Activated gamma-delta T cell treated with Interleukin-2 at 50 U/mL for 16 hours (primary cell): Measurements from ENCODE around the gene RASL10B.
"Not testable (repeated sequence)": the region's sequence is repeated elsewhere in the genome, so short reads cannot be mapped to it uniquely, and the experiment has no call there.

ENCODE experiments used
- DNase-seq: peaks from one replicate; pipeline ENCODE4 v3.0.0-alpha.2; 2020

RASL10B gene

GRCh38 chr17:35743626-35744328 is 12.3 kb downstream of the RASL10B start:
- no peak for DNase-seq

- DNase-seq: no peak
Observed at GRCh38 chr17:35744830-35745229, 13.4 kb downstream of the RASL10B start.

DNA sequence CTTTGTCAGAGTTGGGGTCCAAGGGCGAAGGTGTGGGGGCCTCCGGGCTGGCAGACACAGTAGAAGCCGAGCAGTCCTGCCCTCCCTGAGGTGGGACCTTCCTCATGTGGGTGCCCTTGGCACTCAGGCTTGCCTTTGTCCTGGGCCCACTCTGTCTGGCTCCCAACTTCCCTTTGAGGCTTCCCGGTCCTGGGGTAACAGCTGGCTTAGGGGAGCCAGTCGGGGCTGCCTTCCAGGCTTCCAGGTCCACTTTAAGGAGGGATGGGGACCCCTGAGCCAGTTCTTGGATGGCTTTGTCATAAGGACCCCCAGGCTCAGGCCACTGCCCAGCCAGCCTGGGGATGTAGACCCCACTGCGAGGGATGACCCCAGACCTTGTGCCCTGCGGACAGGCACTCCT is 13.8 kb downstream of the RASL10B start:
- DNase-seq: no peak

GRCh38 chr17:35745749-35746320 is 14.4 kb downstream of the RASL10B start:
- DNase-seq: no peak

GRCh38 chr17:35747540-35748017 is 16.1 kb downstream of the RASL10B start:
- DNase-seq: peak; percentile 78

DNA sequence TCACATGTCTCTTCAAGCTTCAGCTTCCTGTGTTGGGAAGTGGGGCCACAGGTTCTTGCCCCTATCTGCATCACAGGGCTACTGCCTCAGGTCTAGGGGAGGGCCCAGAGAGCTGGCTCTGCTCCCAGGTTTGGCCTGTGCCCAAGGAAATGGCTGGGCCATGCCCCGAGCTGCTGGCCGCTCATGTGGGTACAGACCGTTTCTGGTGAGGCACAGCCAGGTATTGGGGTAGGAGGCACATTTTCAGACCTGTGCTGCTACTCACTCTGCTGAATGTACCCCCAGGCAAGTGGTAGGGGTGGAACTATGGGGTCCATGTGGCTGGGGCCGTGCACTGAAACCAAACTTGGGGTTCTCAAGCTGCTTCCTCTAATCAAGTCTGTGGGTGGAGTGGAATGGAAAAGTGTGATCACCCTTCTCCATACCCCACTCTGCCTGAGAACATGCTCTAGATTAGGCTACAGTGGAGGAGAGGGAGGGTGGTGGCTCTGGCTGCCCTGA is 17.0 kb downstream of the RASL10B start:
- DNase-seq: no peak

DNA sequence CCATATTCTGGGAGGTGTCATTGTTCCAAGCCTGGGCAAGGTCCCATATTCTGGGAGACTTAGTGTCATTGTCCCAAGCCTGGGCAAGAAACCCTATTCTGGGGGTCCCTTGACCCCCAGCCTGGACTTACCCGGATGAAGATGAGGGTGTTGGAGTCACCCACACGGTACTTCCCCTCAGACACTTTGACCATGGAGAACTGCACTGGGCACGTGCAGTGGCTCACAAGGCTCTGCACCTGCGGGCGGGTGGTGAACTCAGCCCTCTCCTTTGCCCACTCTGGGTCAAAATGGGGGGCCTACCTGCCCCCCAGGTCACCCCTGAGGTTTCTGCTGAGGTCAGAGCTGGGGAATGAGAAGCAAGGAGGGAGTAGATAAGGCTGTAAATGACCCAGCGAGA is 17.5 kb downstream of the RASL10B start:
- DNase-seq: no peak

DNA sequence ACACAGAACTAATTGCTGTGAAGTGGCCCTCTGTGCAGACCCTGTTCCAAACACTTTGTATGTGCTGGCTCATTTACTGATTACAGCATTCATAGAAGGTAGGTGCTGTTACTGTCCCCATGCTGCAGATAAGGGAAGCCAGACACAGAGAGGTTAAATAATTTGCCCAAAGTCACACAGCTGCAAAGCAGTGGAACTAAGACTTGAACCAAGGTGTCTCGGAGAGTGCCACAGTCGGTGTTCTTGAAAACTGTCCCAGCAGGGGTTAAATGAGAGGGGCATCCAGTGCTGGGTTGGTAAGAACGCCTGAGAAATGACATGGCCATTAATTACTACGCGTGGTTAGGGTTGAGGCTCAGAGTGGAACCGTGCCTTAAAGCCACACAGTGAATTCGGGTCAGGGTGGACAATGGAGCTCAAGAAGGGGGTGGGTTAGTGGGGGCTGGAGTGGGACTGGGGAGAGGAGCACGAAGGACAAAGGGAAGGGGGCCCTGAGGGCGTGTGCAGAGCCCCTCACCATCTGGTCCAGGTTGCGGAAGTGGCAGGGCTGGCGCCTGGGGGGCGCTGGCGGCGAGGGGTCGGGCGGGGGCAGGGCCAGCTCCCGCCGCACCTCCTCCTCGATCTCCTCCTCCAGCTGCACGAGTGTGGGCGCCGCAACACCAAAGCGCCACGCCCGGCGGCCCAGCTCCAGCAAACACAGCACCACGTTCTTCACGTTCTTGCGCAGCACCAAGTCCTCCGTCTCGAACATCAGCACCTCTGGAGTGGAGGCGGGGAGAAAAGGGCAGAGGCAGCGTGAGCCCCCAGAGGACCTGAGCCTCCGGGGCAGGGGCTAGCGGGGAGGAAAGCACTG is 18.3 kb downstream of the RASL10B start:
- DNase-seq: no peak

DNA sequence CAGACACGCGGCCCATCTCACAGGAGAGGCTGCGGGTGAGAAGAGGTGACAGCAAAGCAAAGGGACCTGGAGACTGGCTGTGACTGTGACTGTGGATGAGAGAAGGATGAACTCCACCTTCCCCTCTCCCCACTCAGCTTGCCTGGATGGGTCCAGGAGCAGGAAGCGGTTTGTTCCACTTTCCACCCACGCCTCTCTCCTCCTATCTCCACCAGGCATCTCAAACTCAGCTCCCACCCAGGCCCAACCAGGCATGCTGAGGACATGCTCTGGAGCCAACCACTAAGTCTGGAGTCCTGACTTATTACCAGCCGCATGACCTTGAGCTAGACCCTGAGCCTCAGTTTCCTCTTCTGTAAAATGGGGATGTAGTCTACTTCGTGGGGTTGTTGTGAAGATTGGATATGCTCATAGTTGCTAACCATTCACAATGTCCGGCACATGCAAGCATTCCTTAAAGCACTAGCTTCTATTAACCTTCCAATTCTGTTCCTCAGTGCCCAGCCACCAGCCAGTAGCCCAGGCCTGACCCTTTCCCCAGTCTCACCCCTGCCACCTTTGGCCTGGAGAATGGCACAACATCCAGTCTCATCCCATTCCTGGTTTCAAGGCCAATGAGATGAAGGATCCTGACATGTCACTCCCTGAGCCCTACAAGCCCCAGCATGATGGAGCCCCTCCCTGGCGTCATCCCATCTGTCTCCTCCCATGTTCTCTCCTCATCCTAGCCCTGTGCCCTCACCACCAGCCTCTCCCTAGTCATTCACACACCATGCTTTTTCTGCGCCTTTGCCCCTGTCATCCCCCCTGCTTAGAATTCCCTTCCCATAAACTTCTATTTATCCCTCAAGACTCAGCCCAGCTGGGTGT is 19.3 kb downstream of the RASL10B start:
- no peak for DNase-seq

GRCh38 chr17:35751541-35751940 is 20.1 kb downstream of the RASL10B start:
- not testable (repeated sequence) for DNase-seq

DNA sequence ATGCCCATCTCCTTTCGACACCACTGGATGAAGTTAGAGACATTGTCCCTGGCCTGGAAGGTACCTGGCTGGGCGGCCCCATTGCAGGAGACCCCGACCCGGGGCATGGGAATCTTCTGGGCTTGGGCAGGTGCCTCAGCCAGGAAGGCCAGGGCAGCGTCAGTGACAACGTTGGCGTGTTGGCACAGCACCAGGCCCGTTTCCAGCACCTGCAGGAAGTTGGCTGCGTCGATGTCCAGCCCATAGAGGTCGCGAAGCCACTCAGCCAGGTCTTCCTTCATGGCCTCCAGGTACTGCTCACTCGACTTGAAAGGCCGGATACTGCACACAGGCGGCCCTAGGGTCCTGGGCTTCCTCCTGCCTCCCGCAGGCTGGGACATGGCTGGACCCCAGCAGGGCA is 21.0 kb downstream of the RASL10B start:
- DNase-seq: no peak

GRCh38 chr17:35752945-35753764 is 21.7 kb downstream of the RASL10B start, which contains the start of gene GAS2L2:
Gene GAS2L2, minus strand, starts transcription at chr17:35753239. Its CDS starts 389 bp downstream, at chr17:35752850.
- no peak for DNase-seq

- DNase-seq: no peak
Observed at GRCh38 chr17:35757243-35757642, 25.8 kb downstream of the RASL10B start.

DNA sequence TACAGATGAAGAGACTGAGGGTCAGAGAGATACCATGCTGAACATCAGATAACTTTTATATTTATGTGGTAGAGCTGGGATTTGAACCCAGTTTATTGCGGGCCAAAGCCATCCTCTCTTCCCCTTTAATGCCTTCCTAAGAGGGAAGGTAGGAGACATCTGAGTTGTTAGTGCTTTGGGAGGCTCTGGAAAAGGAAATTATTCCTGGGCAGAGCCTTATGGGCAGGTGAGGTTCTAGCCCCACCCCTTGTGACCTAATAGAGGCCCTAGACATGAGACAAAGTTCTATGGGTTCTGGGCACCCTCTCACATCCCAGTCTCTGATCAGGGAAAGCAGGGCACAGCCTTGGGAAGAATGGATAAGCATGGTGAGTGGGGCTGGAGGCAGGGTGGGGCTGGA is 29.1 kb downstream of the RASL10B start, which contains the start of gene C17orf50:
Gene C17orf50, plus strand, starts transcription at position 301 of the 400 bp plus-strand sequence. Its CDS starts 55 bp downstream, at position 356.
- DNase-seq: no peak

GRCh38 chr17:35761601-35762000 is 30.2 kb downstream of the RASL10B start:
- no peak for DNase-seq

DNA sequence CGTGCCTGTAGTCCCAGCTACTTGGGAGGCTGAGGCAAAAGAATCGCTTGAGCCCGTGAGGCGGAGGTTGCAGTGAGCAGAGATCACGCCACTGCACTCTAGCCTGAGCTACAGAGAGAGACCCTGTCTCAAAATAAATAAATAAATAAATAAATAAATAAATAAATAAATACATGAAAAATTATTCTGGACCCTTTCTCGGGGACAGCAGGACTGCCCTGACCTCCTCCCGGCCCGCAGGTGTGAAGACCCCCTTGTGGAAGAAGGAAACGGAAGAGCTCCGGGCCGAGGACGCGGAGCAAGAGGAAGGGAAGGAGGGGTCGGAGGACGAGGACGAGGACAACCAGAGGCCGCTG is 32.3 kb downstream of the RASL10B start:
- no peak for DNase-seq

GRCh38 chr17:35764123-35764991 is 32.9 kb downstream of the RASL10B start:
- peak; percentile 85 for DNase-seq

- no peak for DNase-seq
Observed at GRCh38 chr17:35765086-35765710, 33.8 kb downstream of the RASL10B start.

- DNase-seq: no peak
Observed at GRCh38 chr17:35765756-35766488, 34.5 kb downstream of the RASL10B start.
